ENCODE data around the gene CRTAP. TPM values are rescaled to one million over a fixed set of nuclear protein-coding genes. Genes with fewer than 3 reads are reported as not detected.

Gene CRTAP
- total RNA-seq, 2 donors from 2014 or later = 182 to 229 TPM

DNA sequence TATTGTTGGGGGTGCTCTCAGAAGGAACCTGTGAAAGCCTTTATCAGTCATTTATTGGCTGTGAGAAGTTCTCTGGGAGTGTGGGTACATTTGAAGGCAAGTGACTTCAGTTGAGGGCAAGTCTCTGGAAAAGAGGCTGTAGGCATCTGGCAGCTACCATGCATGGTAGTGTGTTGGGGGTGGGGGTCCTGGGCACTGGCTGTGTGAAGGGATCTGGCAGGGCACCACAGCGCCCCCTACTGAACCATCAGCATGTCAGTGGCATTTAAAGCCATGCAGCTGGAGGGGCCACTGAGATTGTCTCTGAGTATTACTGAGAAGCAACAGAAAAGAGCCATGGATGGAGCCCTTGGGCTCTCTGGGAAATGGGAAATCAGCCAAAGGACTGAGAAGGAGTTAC is 30.6 kb downstream of the CRTAP start:
- DNase-seq (ENCODE audit: low spot score) = no peak
- 44% methylated on average over 1 of the region's 1 CpG for WGBS
- intact Hi-C loops (cut with DNase I) = loop anchor here (10.0 kb wide), 1 partner anchor 60 kb away; no protein-coding TSS in a partner anchor
- H3K36me3 ChIP-seq = no peaks in the 10 kb centered on the region
- TF ChIP-seq POLR2A (IDR thresholded peaks at IDR 0.05) = no peak
- TF ChIP-seq POLR2AphosphoS5 (IDR thresholded peaks at IDR 0.05) = no peak
- TF ChIP-seq, protein P1, sequence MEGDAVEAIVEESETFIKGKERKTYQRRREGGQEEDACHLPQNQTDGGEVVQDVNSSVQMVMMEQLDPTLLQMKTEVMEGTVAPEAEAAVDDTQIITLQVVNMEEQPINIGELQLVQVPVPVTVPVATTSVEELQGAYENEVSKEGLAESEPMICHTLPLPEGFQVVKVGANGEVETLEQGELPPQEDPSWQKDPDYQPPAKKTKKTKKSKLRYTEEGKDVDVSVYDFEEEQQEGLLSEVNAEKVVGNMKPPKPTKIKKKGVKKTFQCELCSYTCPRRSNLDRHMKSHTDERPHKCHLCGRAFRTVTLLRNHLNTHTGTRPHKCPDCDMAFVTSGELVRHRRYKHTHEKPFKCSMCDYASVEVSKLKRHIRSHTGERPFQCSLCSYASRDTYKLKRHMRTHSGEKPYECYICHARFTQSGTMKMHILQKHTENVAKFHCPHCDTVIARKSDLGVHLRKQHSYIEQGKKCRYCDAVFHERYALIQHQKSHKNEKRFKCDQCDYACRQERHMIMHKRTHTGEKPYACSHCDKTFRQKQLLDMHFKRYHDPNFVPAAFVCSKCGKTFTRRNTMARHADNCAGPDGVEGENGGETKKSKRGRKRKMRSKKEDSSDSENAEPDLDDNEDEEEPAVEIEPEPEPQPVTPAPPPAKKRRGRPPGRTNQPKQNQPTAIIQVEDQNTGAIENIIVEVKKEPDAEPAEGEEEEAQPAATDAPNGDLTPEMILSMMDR (IDR thresholded peaks at IDR 0.05) = no peak
- H3K27ac ChIP-seq = no peak overlapping the region
- H3K4me1 ChIP-seq (replicated peaks) = no peaks in the 10 kb centered on the region
- no peaks in the 10 kb centered on the region for H3K27me3 ChIP-seq (replicated peaks; ENCODE audit: insufficient read depth)
- no peak overlapping the region for H3K4me3 ChIP-seq
- no peaks in the 10 kb centered on the region for H3K9me3 ChIP-seq

DNA sequence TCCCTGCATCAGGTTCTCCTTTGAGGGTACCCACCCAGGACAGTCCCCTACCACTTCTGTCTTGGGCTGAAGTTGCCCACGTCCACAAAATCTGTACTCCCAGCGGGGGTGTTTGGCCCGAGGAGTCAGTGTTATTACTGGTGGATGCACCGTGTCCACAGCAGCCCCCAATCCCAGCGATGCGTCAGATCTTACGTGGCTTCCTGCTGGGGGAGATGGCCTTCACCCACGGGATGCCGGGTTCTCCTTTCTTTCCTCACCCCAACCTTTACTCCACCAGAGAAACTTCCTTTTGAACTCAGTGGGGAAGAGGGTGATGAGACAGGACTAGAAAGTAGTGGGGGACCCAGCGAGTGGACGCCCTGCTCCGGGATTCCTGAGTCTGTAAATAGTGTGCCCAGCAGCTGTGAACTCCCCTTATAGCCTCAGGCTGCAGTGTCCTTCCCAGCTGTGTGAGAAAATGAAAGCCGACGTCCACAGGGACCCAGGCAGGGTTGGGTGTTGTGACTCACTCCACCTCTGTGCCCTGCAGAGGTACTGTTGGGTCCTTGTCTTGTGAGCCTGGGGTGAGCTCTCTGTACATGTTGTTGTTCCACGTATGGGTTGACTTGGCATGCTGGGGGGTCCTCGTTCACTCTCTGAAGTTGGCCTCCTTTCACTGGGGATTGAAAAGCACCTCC is 31.5 kb downstream of the CRTAP start:
- no peak for TF ChIP-seq POLR2A (IDR thresholded peaks at IDR 0.05)
- no peak for TF ChIP-seq POLR2AphosphoS5 (IDR thresholded peaks at IDR 0.05)
- TF ChIP-seq, protein P1 (IDR thresholded peaks at IDR 0.05) = no peak
- no peaks in the 10 kb centered on the region for H3K9me3 ChIP-seq
- H3K27me3 ChIP-seq (replicated peaks; ENCODE audit: insufficient read depth) = no peaks in the 10 kb centered on the region
- H3K4me1 ChIP-seq (replicated peaks) = no peaks in the 10 kb centered on the region
- DNase-seq (ENCODE audit: low spot score) = no peak
- H3K36me3 ChIP-seq = no peaks in the 10 kb centered on the region
- H3K27ac ChIP-seq = no peak overlapping the region
- no peak overlapping the region for H3K4me3 ChIP-seq
- 90% methylated on average over 16 of the region's 16 CpGs for WGBS
- intact Hi-C loops (cut with DNase I) = loop anchor here (10.0 kb wide), 1 partner anchor 59 kb away; no protein-coding TSS in a partner anchor

DNA sequence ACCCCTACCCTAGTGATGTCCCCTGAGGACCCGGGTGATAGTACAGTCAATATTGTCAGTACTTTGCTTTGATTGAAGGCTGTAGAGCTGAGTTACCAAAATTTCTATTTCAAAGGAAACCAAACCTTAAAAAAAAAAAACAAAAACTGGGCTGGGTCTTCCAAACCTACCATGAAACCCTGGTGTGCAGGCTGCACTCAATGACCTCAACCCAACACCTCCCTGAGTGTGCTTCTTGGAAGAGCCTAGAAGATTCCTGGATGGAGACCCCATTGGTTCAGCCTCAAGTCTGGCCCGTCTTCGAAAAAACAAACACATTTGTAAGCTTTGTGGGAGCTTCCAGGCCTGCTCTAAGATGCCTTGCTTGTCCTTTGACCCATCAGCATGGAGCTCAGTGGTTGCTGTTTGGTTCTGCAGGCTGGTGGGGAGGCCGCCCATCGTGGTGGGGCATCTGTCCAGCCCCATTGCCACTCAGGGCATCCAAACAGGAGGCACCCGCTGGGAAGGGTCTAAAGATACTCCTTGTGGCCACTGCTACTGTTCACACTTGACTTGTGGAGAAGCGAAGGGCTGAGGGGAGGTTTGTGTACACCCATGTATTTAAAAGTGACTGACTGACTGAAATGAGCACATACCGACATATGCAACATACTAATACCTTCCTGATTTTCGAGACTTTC is 32.2 kb downstream of the CRTAP start:
- no peak for DNase-seq (ENCODE audit: low spot score)
- no peak overlapping the region for H3K27ac ChIP-seq
- H3K36me3 ChIP-seq = no peaks in the 10 kb centered on the region
- TF ChIP-seq POLR2AphosphoS5 (IDR thresholded peaks at IDR 0.05) = no peak
- TF ChIP-seq POLR2A (IDR thresholded peaks at IDR 0.05) = no peak
- TF ChIP-seq, protein P1 (IDR thresholded peaks at IDR 0.05) = no peak
- no peaks in the 10 kb centered on the region for H3K9me3 ChIP-seq
- H3K27me3 ChIP-seq (replicated peaks; ENCODE audit: insufficient read depth) = no peaks in the 10 kb centered on the region
- intact Hi-C loops (cut with DNase I) = loop anchor here (10.0 kb wide), 1 partner anchor 59 kb away; no protein-coding TSS in a partner anchor
- H3K4me1 ChIP-seq (replicated peaks) = no peaks in the 10 kb centered on the region
- WGBS = 84% methylated on average over 9 of the region's 9 CpGs
- H3K4me3 ChIP-seq = no peak overlapping the region

DNA sequence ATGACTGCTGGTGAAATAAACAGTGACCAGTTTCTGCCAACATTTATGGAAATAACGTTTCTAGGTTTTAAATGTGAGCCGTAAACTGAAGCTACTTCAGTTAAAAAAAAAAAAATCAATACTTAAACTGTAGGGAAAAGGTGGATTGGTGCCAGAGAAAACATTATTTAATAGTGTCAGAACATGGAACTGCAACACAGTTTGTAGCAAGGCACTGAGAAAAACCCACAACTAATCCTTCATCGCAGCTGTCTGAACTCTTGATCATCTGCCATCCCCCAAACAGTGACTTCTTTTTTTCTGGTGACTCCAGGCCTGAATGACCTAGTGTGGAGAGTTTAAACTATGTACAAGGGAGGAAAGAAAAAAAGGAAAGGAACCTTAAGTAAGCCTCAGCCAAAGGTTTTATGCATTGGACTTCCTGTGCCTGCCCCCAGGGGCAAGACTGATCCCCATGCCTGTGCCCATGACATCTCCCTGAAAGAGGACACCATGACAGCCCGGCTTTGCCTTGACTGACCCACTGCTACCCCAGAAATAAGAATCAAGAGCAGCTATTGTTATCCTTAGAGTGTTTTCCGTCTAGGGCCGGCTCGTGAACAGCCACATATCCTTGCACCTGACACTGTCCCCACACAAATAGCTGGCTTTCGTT is 33.1 kb downstream of the CRTAP start:
- no peak overlapping the region for H3K27ac ChIP-seq
- no peaks in the 10 kb centered on the region for H3K27me3 ChIP-seq (replicated peaks; ENCODE audit: insufficient read depth)
- WGBS = 44% methylated on average over 8 of the region's 8 CpGs
- H3K4me3 ChIP-seq = no peak overlapping the region
- no peaks in the 10 kb centered on the region for H3K9me3 ChIP-seq
- H3K36me3 ChIP-seq = no peaks in the 10 kb centered on the region
- no peak for DNase-seq (ENCODE audit: low spot score)
- TF ChIP-seq POLR2A (IDR thresholded peaks at IDR 0.05) = no peak
- TF ChIP-seq, protein P1 (IDR thresholded peaks at IDR 0.05) = peak in 1 of 4 experiments; percentile 4
- no peak for TF ChIP-seq POLR2AphosphoS5 (IDR thresholded peaks at IDR 0.05)
- H3K4me1 ChIP-seq (replicated peaks) = no peaks in the 10 kb centered on the region
- intact Hi-C loops (cut with DNase I) = loop anchor here (10.0 kb wide), 1 partner anchor 58 kb away; no protein-coding TSS in a partner anchor
